Activated CD8-positive, alpha-beta memory T cell treated with anti-CD3 and anti-CD28 coated beads, Interleukin-2, amount 10 ng/mL, durations not matched to agents 7 days and 5 days (primary cell): Measurements from ENCODE around the gene DGUOK. TPM values are rescaled to one million over a fixed set of nuclear protein-coding genes. Genes with fewer than 3 reads are reported as not detected.
"Not testable (repeated sequence)": the region's sequence is repeated elsewhere in the genome, so short reads cannot be mapped to it uniquely, and the experiment has no call there.

Experiments
- ATAC-seq: fragments of 150-1000 bp; cut with Tn5 transposase; one replicate; pipeline ENCODE4 v1.10.0; 2021; ENCODE audit warnings: moderate library complexity
- CTCF ChIA-PET: fragments of 350-600 bp; sonication (Branson Sonifier 250); formaldehyde crosslinking; loops from one replicate; lab custom pipeline; 2021; ENCODE audit warnings: antibody characterized with exemption; lab: Charles Lee
- DNase-seq: peaks from one replicate; pipeline ENCODE4 v3.0.0-alpha.2; 2020
- H3K27ac Mint-ChIP-seq: one replicate; pipeline ENCODE4 v1.8.0; 2021; ENCODE audit warnings: mild to moderate bottlenecking, mixed read lengths
- H3K27me3 Mint-ChIP-seq: one replicate; pipeline ENCODE4 v1.8.0; 2021; ENCODE audit warnings: mixed read lengths
- H3K36me3 Mint-ChIP-seq: one replicate; pipeline ENCODE4 v1.8.0; 2021; ENCODE audit warnings: mild to moderate bottlenecking, mixed read lengths
- H3K4me1 Mint-ChIP-seq: one replicate; pipeline ENCODE4 v1.8.0; 2021; ENCODE audit warnings: mixed read lengths
- H3K4me3 Mint-ChIP-seq: one replicate; pipeline ENCODE4 v1.8.0; 2021; ENCODE audit warnings: mild to moderate bottlenecking, moderate library complexity, mixed read lengths
- H3K9me3 Mint-ChIP-seq: one replicate; pipeline ENCODE4 v1.8.0; 2022; ENCODE audit warnings: low read depth, mixed read lengths
- total RNA-seq, 2 experiments: library from RNA; stranded (reverse); gene quantifications; one replicate each; pipeline ENCODE4 v1.2.3, GENCODE V29; 2021

Gene DGUOK
- total RNA-seq, 2 experiments from 2014 or later: 65.9 to 75.4 TPM

- peaks cover 40% of the 10 kb centered on the region for H3K4me1 Mint-ChIP-seq
- H3K27me3 Mint-ChIP-seq: no peaks in the 10 kb centered on the region
- H3K36me3 Mint-ChIP-seq: no peaks in the 10 kb centered on the region
- H3K4me3 Mint-ChIP-seq: no peak overlapping the region
- CTCF ChIA-PET: interaction anchor here (0.5 to 1.3 kb wide), 3 partner anchors 15 to 214 kb away, joined by 3 to 4 read pairs (median 3); no protein-coding TSS in a partner anchor
- no peak for DNase-seq
- no peak for ATAC-seq
- peak overlapping the region; percentile 30 for H3K27ac Mint-ChIP-seq
- no peaks in the 10 kb centered on the region for H3K9me3 Mint-ChIP-seq
Observed at GRCh38 chr2:73893764-73894474, 32.8 kb upstream of the DGUOK start.

- Mint-ChIP-seq H3K36me3 (no peaks in the 10 kb centered on the region), H3K27ac (peak overlapping the region; percentile 30), H3K27me3 (no peaks in the 10 kb centered on the region), H3K4me1 (peaks cover 40% of the 10 kb centered on the region), H3K9me3 (no peaks in the 10 kb centered on the region), H3K4me3 (no peak overlapping the region)
- DNase-seq (no peak), ATAC-seq (no peak)
- CTCF ChIA-PET: interaction anchor here (0.5 to 1.3 kb wide), 3 partner anchors 14 to 215 kb away, joined by 3 to 4 read pairs (median 3); no protein-coding TSS in a partner anchor
Observed at GRCh38 chr2:73894475-73894850, 32.2 kb upstream of the DGUOK start.

GRCh38 chr2:73894877-73895276, 31.8 kb upstream of the DGUOK start:
- Mint-ChIP-seq H3K27me3 (no peaks in the 10 kb centered on the region), H3K36me3 (no peaks in the 10 kb centered on the region), H3K4me3 (no peak overlapping the region), H3K4me1 (peaks cover 40% of the 10 kb centered on the region), H3K9me3 (no peaks in the 10 kb centered on the region), H3K27ac (peak overlapping the region; percentile 6)
- DNase-seq: no peak
- CTCF ChIA-PET: no interaction called here
- ATAC-seq: no peak

- peak overlapping the region; percentile 6 for H3K27ac Mint-ChIP-seq
- CTCF ChIA-PET: no interaction called here
- peaks cover 40% of the 10 kb centered on the region for H3K4me1 Mint-ChIP-seq
- no peaks in the 10 kb centered on the region for H3K27me3 Mint-ChIP-seq
- H3K9me3 Mint-ChIP-seq: no peaks in the 10 kb centered on the region
- DNase-seq (no peak), ATAC-seq (no peak)
- no peaks in the 10 kb centered on the region for H3K36me3 Mint-ChIP-seq
- no peak overlapping the region for H3K4me3 Mint-ChIP-seq
Observed at GRCh38 chr2:73895473-73895872, 31.2 kb upstream of the DGUOK start.

GRCh38 chr2:73896362-73897239, 30.1 kb upstream of the DGUOK start:
- no peaks in the 10 kb centered on the region for H3K9me3 Mint-ChIP-seq
- ATAC-seq (peak; percentile 87), DNase-seq (peak; percentile 85)
- no peaks in the 10 kb centered on the region for H3K36me3 Mint-ChIP-seq
- H3K4me3 Mint-ChIP-seq: peak overlapping the region; percentile 6
- peaks cover 40% of the 10 kb centered on the region for H3K4me1 Mint-ChIP-seq
- H3K27me3 Mint-ChIP-seq: no peaks in the 10 kb centered on the region
- peak overlapping the region; percentile 82 for H3K27ac Mint-ChIP-seq
- CTCF ChIA-PET: interaction anchor here (1.4 to 1.6 kb wide), 3 partner anchors 12 to 72 kb away, joined by 6 to 9 read pairs (median 6); no protein-coding TSS in a partner anchor

GRCh38 chr2:73897240-73897583, 29.5 kb upstream of the DGUOK start:
- peaks cover 40% of the 10 kb centered on the region for H3K4me1 Mint-ChIP-seq
- CTCF ChIA-PET: interaction anchor here (1.4 to 1.6 kb wide), 3 partner anchors 11 to 73 kb away, joined by 6 to 9 read pairs (median 6); no protein-coding TSS in a partner anchor
- no peak overlapping the region for H3K4me3 Mint-ChIP-seq
- DNase-seq (no peak), ATAC-seq (peak; percentile 17)
- H3K9me3 Mint-ChIP-seq: no peaks in the 10 kb centered on the region
- peak overlapping the region; percentile 82 for H3K27ac Mint-ChIP-seq
- H3K27me3 Mint-ChIP-seq: no peaks in the 10 kb centered on the region
- H3K36me3 Mint-ChIP-seq: no peaks in the 10 kb centered on the region

- no peak for ATAC-seq
- H3K9me3 Mint-ChIP-seq: no peaks in the 10 kb centered on the region
- H3K27ac Mint-ChIP-seq: no peak overlapping the region
- no peak for DNase-seq
- CTCF ChIA-PET: interaction anchor here (0.6 kb wide), 1 partner anchor 33 kb away, joined by 3 read pairs; no protein-coding TSS in a partner anchor
- peaks cover 6% of the 10 kb centered on the region for H3K27me3 Mint-ChIP-seq
- H3K4me3 Mint-ChIP-seq: no peak overlapping the region
- H3K36me3 Mint-ChIP-seq: no peaks in the 10 kb centered on the region
- H3K4me1 Mint-ChIP-seq: peaks cover 40% of the 10 kb centered on the region
Observed at GRCh38 chr2:73897934-73898333, 28.7 kb upstream of the DGUOK start.

- H3K4me1 Mint-ChIP-seq: peaks cover 29% of the 10 kb centered on the region
- DNase-seq: no peak
- H3K27ac Mint-ChIP-seq: no peak overlapping the region
- H3K9me3 Mint-ChIP-seq: no peaks in the 10 kb centered on the region
- H3K27me3 Mint-ChIP-seq: peaks cover 6% of the 10 kb centered on the region
- no peak for ATAC-seq
- no peaks in the 10 kb centered on the region for H3K36me3 Mint-ChIP-seq
- CTCF ChIA-PET: interaction anchor here (1.0 kb wide), 1 partner anchor 110 kb away, joined by 3 read pairs; no protein-coding TSS in a partner anchor
- H3K4me3 Mint-ChIP-seq: no peak overlapping the region
Observed at GRCh38 chr2:73899801-73900336, 26.8 kb upstream of the DGUOK start.

- DNase-seq (no peak), ATAC-seq (no peak)
- Mint-ChIP-seq H3K4me1 (peaks cover 18% of the 10 kb centered on the region), H3K27me3 (peaks cover 6% of the 10 kb centered on the region), H3K27ac (no peak overlapping the region), H3K9me3 (no peaks in the 10 kb centered on the region), H3K36me3 (no peaks in the 10 kb centered on the region), H3K4me3 (no peak overlapping the region)
- CTCF ChIA-PET: no interaction called here
Observed at GRCh38 chr2:73901143-73901542, 25.5 kb upstream of the DGUOK start.

GRCh38 chr2:73902284-73902683, 24.4 kb upstream of the DGUOK start:
- H3K36me3 Mint-ChIP-seq: no peaks in the 10 kb centered on the region
- DNase-seq (no peak), ATAC-seq (no peak)
- CTCF ChIA-PET: no interaction called here
- H3K9me3 Mint-ChIP-seq: no peaks in the 10 kb centered on the region
- H3K4me1 Mint-ChIP-seq: peaks cover 7% of the 10 kb centered on the region
- H3K4me3 Mint-ChIP-seq: no peak overlapping the region
- H3K27ac Mint-ChIP-seq: no peak overlapping the region
- peaks cover 6% of the 10 kb centered on the region for H3K27me3 Mint-ChIP-seq

- Mint-ChIP-seq H3K36me3 (no peaks in the 10 kb centered on the region), H3K9me3 (no peaks in the 10 kb centered on the region), H3K4me3 (no peak overlapping the region), H3K27me3 (peaks cover 6% of the 10 kb centered on the region), H3K4me1 (peaks cover 6% of the 10 kb centered on the region), H3K27ac (no peak overlapping the region)
- DNase-seq (no peak), ATAC-seq (no peak)
- CTCF ChIA-PET: no interaction called here
Observed at GRCh38 chr2:73903313-73903712, 23.4 kb upstream of the DGUOK start.

GRCh38 chr2:73903949-73904613, 22.6 kb upstream of the DGUOK start:
- ATAC-seq, H3K36me3 Mint-ChIP-seq, H3K9me3 Mint-ChIP-seq, H3K27ac Mint-ChIP-seq, H3K27me3 Mint-ChIP-seq, H3K4me3 Mint-ChIP-seq, H3K4me1 Mint-ChIP-seq, DNase-seq: not testable (repeated sequence)
- CTCF ChIA-PET: interaction anchor here (0.6 to 0.7 kb wide), 2 partner anchors 80 to 123 kb away, joined by 3 read pairs; no protein-coding TSS in a partner anchor

- no peak for ATAC-seq
- no peaks in the 10 kb centered on the region for H3K36me3 Mint-ChIP-seq
- DNase-seq: no peak
- H3K27me3 Mint-ChIP-seq: peaks cover 6% of the 10 kb centered on the region
- no peak overlapping the region for H3K4me3 Mint-ChIP-seq
- no peaks in the 10 kb centered on the region for H3K9me3 Mint-ChIP-seq
- no peak overlapping the region for H3K27ac Mint-ChIP-seq
- CTCF ChIA-PET: interaction anchor here (0.6 kb wide), 1 partner anchor 81 kb away, joined by 3 read pairs; no protein-coding TSS in a partner anchor
- H3K4me1 Mint-ChIP-seq: peaks cover 6% of the 10 kb centered on the region
Observed at GRCh38 chr2:73904952-73905351, 21.7 kb upstream of the DGUOK start.
